HG03565 (cell line): ENCODE measurements around the gene HLF.

ENCODE experiments used
- ATAC-seq: cut with Tn5 transposase; IDR thresholded peaks from one replicate; pipeline ENCODE4 v1.9.1; 2021; ENCODE audit warnings: mild to moderate bottlenecking, moderate library complexity; ENCODE audit not compliant: unreplicated experiment

Gene HLF

GRCh38 chr17:55274355-55275255, 9.8 kb downstream of the HLF start:
- no peak for ATAC-seq

GRCh38 chr17:55275894-55276804, 11.4 kb downstream of the HLF start:
- no peak for ATAC-seq

- no peak for ATAC-seq
These were observed 13.6 kb downstream of the HLF start for GRCh38 chr17:55278173-55278961.

GRCh38 chr17:55279203-55279602, 14.4 kb downstream of the HLF start:
- no peak for ATAC-seq

- no peak for ATAC-seq
These were observed 15.0 kb downstream of the HLF start for GRCh38 chr17:55279788-55280187.

GRCh38 chr17:55280212-55280611, 15.5 kb downstream of the HLF start:
- no peak for ATAC-seq

- ATAC-seq: no peak
These were observed 17.1 kb downstream of the HLF start for GRCh38 chr17:55281649-55282378.

- ATAC-seq: no peak
These were observed 17.6 kb downstream of the HLF start for GRCh38 chr17:55282379-55282702.

- no peak for ATAC-seq
These were observed 18.0 kb downstream of the HLF start for GRCh38 chr17:55282741-55283140.

- ATAC-seq: no peak
These were observed 18.7 kb downstream of the HLF start for GRCh38 chr17:55283256-55283965.

GRCh38 chr17:55284001-55284884, 19.5 kb downstream of the HLF start:
- no peak for ATAC-seq

- ATAC-seq: no peak
These were observed 20.2 kb downstream of the HLF start for GRCh38 chr17:55284944-55285339.

- ATAC-seq: no peak
These were observed 20.9 kb downstream of the HLF start for GRCh38 chr17:55285340-55286301.

- no peak for ATAC-seq
These were observed 22.2 kb downstream of the HLF start for GRCh38 chr17:55286681-55287589.

GRCh38 chr17:55288356-55289105, 23.8 kb downstream of the HLF start:
- no peak for ATAC-seq

GRCh38 chr17:55289106-55289446, 24.3 kb downstream of the HLF start:
- ATAC-seq: no peak
